GM12875 (cell line): Measurements from ENCODE around the gene GBE1.

Experiments
- H3K4me3 ChIP-seq: one replicate; pipeline ENCODE4 v1.5.1; 2011; ENCODE audit warnings: low read depth, low read length, control low read depth
- CTCF ChIP-seq: IDR thresholded peaks from 2 replicates; pipeline ENCODE4 v1.5.1; 2011; ENCODE audit warnings: low read depth, mild to moderate bottlenecking, control low read depth, inconsistent platforms, low read length, moderate library complexity, borderline replicate concordance; ENCODE audit not compliant: insufficient read depth

GBE1 gene

DNA sequence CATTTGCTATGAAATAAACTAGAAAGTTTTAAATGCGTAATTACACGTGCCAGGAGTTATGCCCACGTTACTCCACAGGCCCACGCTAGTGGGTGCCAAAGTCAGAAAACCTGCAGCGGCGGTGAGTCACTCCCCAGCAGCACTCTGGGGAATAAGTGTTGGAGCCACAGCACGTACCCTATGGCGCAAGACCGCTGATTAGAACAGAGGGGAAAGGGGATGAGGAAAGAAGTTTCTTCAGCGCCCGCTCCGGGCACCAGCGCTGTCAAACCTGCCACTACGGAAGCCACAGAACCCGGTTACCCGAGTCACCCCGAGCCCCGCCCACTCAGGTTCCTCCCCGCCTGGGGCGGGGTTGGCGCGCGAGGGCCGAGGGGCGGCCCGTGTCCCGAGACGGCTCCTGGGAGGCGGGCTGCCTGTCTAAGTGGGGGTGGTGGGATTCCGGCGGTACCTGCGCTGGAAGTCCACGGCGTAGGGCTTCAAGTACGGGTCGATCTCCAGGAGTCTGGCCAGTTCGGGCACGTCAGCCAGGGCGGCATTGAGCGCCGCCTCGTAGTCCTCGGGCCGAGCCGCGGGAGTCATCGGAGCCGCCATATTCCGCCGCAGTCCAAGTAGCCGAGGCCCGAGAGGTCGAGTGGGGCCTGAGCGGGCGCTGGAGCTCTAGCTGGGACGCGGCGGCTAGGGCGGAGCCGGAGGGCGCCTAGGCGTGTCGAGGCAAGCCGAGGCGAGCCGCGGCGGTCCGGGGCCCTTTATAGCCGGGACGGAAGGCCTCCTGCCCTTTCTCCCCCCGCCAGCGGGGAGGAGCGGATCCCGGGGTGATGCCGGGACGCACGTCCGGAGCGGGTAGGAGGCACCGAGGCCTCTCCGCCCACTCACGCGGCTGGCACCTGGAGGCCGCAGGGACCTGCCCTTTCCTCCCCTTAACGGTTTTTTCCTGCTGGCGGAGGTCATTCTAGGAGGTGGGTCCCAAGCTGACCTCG lies at the start of gene GBE1:
TSS of gene GBE1 (minus strand) at position 722 of the 980 bp plus-strand sequence. CDS start at position 594, 128 bp downstream.
- TF ChIP-seq CTCF, result peak; percentile 35; the same call in 1 of the 2 replicates

GRCh38 chr3:81808900-81809299 lies 47.5 kb upstream of the GBE1 start:
- TF ChIP-seq CTCF, result no peak
- H3K4me3 ChIP-seq, result no peak overlapping the region

More for the DNA sequence above, at the start of gene GBE1:
- peak within 1 kb of the TSS; percentile 81 for H3K4me3 ChIP-seq

GRCh38 chr3:81799403-81799802 lies 38.0 kb upstream of the GBE1 start:
- no peak overlapping the region for H3K4me3 ChIP-seq
- TF ChIP-seq CTCF, result no peak

DNA sequence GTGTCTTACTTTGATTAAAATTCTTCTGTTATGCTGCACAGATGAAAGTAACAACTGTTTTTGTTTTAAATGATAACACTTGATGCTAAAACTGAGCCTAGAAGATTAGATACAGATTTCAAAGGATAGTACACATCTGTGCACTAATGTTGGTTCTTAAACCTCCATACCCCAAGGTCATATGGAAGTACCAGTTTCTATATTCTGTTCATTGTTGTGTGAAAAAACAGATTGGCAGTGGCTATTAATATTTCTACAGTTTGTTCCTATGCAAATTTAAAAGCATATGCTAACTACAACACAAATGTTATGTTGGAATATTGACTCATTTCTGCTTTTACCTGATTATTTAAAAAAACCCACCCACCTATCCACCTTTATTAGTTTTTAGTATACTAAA lies 32.0 kb upstream of the GBE1 start:
- H3K4me3 ChIP-seq, result no peak overlapping the region
- no peak for TF ChIP-seq CTCF

DNA sequence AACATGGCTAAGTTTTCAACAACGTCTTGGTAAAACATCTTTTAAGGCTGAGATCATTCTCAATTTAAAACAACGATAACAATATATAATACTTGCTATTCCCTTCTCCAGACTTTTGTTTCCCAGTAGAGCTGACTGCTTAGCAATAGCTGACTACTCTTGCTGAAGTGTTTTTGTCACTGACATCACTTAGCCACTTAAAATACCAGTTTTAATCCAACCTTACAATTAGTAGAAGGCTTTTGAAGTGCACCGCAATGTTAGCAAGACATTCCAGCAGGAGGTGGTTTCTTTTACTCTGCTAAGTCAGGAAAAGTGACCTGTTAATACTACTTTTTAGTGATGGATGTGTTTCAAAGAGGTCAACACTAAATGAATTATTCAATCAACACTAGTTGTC lies 28.7 kb upstream of the GBE1 start:
- TF ChIP-seq CTCF, result no peak
- H3K4me3 ChIP-seq, result no peak overlapping the region

DNA sequence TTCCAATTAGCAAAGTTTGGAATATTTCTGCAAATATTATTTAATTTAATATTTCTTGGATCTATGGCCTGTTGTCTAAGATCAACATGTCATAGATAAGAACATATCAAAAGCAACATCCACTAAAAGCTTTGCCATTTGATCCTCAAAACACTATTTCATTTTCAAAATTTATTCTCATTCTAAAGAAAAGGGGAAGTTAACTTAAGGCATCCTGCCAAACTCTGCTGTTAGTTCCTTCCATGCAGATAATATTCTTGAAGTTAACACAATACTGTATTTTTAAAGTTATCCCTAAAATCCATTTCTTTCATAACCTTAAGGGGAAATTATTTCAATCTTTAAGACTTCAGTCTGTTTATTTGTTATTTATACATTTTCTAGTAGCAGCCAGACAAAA lies 28.2 kb upstream of the GBE1 start:
- no peak overlapping the region for H3K4me3 ChIP-seq
- TF ChIP-seq CTCF, result no peak

- no peak overlapping the region for H3K4me3 ChIP-seq
- no peak for TF ChIP-seq CTCF
Measured at GRCh38 chr3:81788610-81789009, 27.2 kb upstream of the GBE1 start.
